PC-3 (cell line): ENCODE results near the gene IGFBP7. TPM values are rescaled to one million over a fixed set of nuclear protein-coding genes. Genes with fewer than 3 reads are reported as not detected.
A peak's percentile ranks its signal among the peaks of the same experiment; 100 is the strongest.

ENCODE experiments used
- ATAC-seq: fragments of 200-7000 bp; cut with Tn5 transposase; 2 replicates; pipeline ENCODE4 v1.9.1; 2020; ENCODE audit warnings: mild to moderate bottlenecking, moderate library complexity
- BruUV-seq: library from RNA; stranded (reverse); fragments of 400-500 nt; replicated peaks from 2 replicates; lab custom pipeline; 2021; lab: Mats Ljungman, UMichigan
- CTCF ChIA-PET: fragments of 300-600 bp; sonication (Branson Sonifier 250); formaldehyde crosslinking; loops from one replicate; lab custom pipeline; 2022; ENCODE audit warnings: antibody characterized with exemption; lab: Charles Lee
- POLR2A ChIA-PET: fragments of 300-600 bp; sonication (Branson Sonifier 250); formaldehyde crosslinking; loops from one replicate; lab custom pipeline; 2022; ENCODE audit warnings: antibody characterized with exemption; ENCODE audit not compliant: unreplicated experiment; lab: Charles Lee
- DNase-seq: peaks from one replicate; pipeline ENCODE4 v3.0.0-alpha.2; 2015
- H2AFZ ChIP-seq: fragments of 300-600 bp; sonication (generic); 2 replicates; pipeline ENCODE4 v1.6.0; 2016; ENCODE audit warnings: antibody characterized with exemption, low read length
- H3F3A ChIP-seq: fragments of 300-600 bp; sonication (generic); one replicate; pipeline ENCODE4 v1.6.0; 2017; ENCODE audit warnings: antibody characterized with exemption, low read length, control low read depth, mild to moderate bottlenecking; ENCODE audit not compliant: unreplicated experiment
- H3K27ac ChIP-seq: fragments of 300-600 bp; sonication (generic); 2 replicates; pipeline ENCODE4 v1.5.1; 2016; ENCODE audit warnings: mild to moderate bottlenecking, low read length
- H3K27me3 ChIP-seq: fragments of 300-600 bp; sonication (generic); 2 replicates; pipeline ENCODE4 v1.6.1; 2016; ENCODE audit warnings: low read length, mixed read lengths
- H3K36me3 ChIP-seq: fragments of 300-600 bp; sonication (generic); 2 replicates; pipeline ENCODE4 v1.6.1; 2016; ENCODE audit warnings: low read depth, mixed run types, low read length, mixed read lengths
- H3K4me1 ChIP-seq: fragments of 300-600 bp; sonication (generic); 2 replicates; pipeline ENCODE4 v1.5.1; 2016; ENCODE audit warnings: low read length; ENCODE audit not compliant: insufficient read depth
- H3K4me2 ChIP-seq: fragments of 300-600 bp; sonication (generic); 2 replicates; pipeline ENCODE4 v1.6.0; 2016; ENCODE audit warnings: low read length
- H3K4me3 ChIP-seq: fragments of 300-600 bp; sonication (generic); 2 replicates; pipeline ENCODE4 v1.5.1; 2016; ENCODE audit warnings: mild to moderate bottlenecking, low read length, mixed read lengths
- H3K79me2 ChIP-seq: fragments of 300-600 bp; sonication (generic); 2 replicates; pipeline ENCODE4 v1.6.1; 2017; ENCODE audit warnings: low read length, mixed read lengths
- H3K9ac ChIP-seq: fragments of 300-600 bp; sonication (generic); 2 replicates; pipeline ENCODE4 v1.6.0; 2016; ENCODE audit warnings: mild to moderate bottlenecking, low read length
- H3K9me2 ChIP-seq: fragments of 300-600 bp; sonication (generic); replicated peaks from 2 replicates; pipeline ENCODE4 v1.6.1; 2016; ENCODE audit warnings: mixed run types, low read length, mixed read lengths
- H3K9me3 ChIP-seq: fragments of 300-600 bp; sonication (generic); 2 replicates; pipeline ENCODE4 v1.6.1; 2016; ENCODE audit warnings: low read length, mixed read lengths
- H4K20me1 ChIP-seq: fragments of 300-600 bp; sonication (generic); 2 replicates; pipeline ENCODE4 v1.6.1; 2016; ENCODE audit warnings: low read length, mixed read lengths
- CTCF ChIP-seq: fragments of 300-600 bp; sonication (generic); conservative IDR thresholded peaks from 2 replicates; pipeline ENCODE4 v1.5.1; 2017; ENCODE audit warnings: antibody characterized with exemption, low read depth, mild to moderate bottlenecking, low read length
- EZH2 ChIP-seq: fragments of 300-600 bp; sonication (generic); IDR thresholded peaks from one replicate; pipeline ENCODE4 v1.6.1; 2017; ENCODE audit warnings: antibody characterized with exemption, mild to moderate bottlenecking, low read length; ENCODE audit not compliant: unreplicated experiment
- EZH2phosphoT487 ChIP-seq: fragments of 300-600 bp; sonication (generic); IDR thresholded peaks from 2 replicates; pipeline ENCODE4 v1.6.1; 2018; ENCODE audit warnings: mild to moderate bottlenecking, antibody characterized with exemption, low read length, borderline replicate concordance
- intact Hi-C: fragments of 100-400 bp; cut with micrococcal nuclease; formaldehyde crosslinking; loops from 2 replicates; pipeline ENCODE4 v1.9.0; 2023
- total RNA-seq: library from RNA; depleted of rRNA; stranded (reverse); fragments of >200 nt; gene quantifications from 2 replicates; pipeline ENCODE4 v1.2.3, GENCODE V29; 2014

The IGFBP7 gene
- total RNA-seq, 1 experiment from 2014 or later: not detected

- H3K27me3 ChIP-seq: no peaks in the 10 kb centered on the region
- 0 out of 2 replicates have a peak, but pooled peaks cover 5% of the 10 kb centered on the region for H3K4me1 ChIP-seq
- H2AFZ ChIP-seq: no peak overlapping the region
- no peak overlapping the region for H3K4me2 ChIP-seq
- CTCF ChIA-PET: no interaction called here
- H3K79me2 ChIP-seq: no peaks in the 10 kb centered on the region
- ATAC-seq (no peak), DNase-seq (peak; percentile 32)
- no peaks in the 10 kb centered on the region for H3F3A ChIP-seq
- no peak overlapping the region for H3K9ac ChIP-seq
- no peak overlapping the region for H3K27ac ChIP-seq
- BruUV-seq: no TSS peak
- H3K4me3 ChIP-seq: no peak overlapping the region
- POLR2A ChIA-PET: no interaction called here
- H3K36me3 ChIP-seq: no peaks in the 10 kb centered on the region
- H3K9me2 ChIP-seq: no peaks in the 10 kb centered on the region
- intact Hi-C loops: no loop called here
- H3K9me3 ChIP-seq: no peaks in the 10 kb centered on the region
- no peak for TF ChIP-seq EZH2phosphoT487
- TF ChIP-seq EZH2: no peak
- no peak for TF ChIP-seq CTCF
- H4K20me1 ChIP-seq: no peaks in the 10 kb centered on the region
Measured at GRCh38 chr4:57074744-57075143, 35.4 kb downstream of the IGFBP7 start.

DNA sequence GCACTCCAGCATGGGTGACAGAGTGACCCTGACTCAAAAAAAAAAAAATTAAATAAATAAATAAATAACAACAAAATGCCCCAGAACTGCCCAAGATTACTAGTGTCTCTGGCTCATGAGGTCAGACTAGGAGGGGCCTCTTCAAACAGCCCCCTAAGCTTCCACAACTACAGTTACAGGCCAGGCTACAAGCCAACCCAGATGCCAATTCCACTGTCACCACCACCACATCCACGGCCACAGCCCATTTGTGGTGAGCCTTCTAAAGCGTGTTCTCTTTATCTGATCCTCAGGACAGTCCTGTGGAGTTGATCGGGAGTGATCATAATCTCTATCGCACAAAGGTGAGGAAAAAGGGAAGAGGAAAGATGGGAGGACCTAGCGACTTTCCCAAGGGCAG is 36.6 kb downstream of the IGFBP7 start:
- POLR2A ChIA-PET: no interaction called here
- H3K9me3 ChIP-seq: no peaks in the 10 kb centered on the region
- no TSS peak for BruUV-seq

More for the DNA sequence above, 36.6 kb downstream of the IGFBP7 start:
- H3K27me3 ChIP-seq: no peaks in the 10 kb centered on the region
- no peak overlapping the region for H2AFZ ChIP-seq
- H3K4me2 ChIP-seq: no peak overlapping the region
- no peaks in the 10 kb centered on the region for H3F3A ChIP-seq
- no peak overlapping the region for H3K4me3 ChIP-seq
- TF ChIP-seq CTCF (no peak), EZH2 (no peak), EZH2phosphoT487 (no peak)
- CTCF ChIA-PET: no interaction called here
- no peaks in the 10 kb centered on the region for H3K79me2 ChIP-seq
- H3K27ac ChIP-seq: no peak overlapping the region
- ATAC-seq (no peak), DNase-seq (no peak)
- H4K20me1 ChIP-seq: no peaks in the 10 kb centered on the region
- H3K9me2 ChIP-seq: no peaks in the 10 kb centered on the region
- H3K36me3 ChIP-seq: no peaks in the 10 kb centered on the region
- H3K4me1 ChIP-seq: 0 out of 2 replicates have a peak, but pooled peaks cover 5% of the 10 kb centered on the region
- intact Hi-C loops: no loop called here
- no peak overlapping the region for H3K9ac ChIP-seq
